HCT116 (cell line): ENCODE data around the gene KIF7. TPM values are rescaled to one million over a fixed set of nuclear protein-coding genes. Genes with fewer than 3 reads are reported as not detected.

Experiments
- ATAC-seq: fragments of 200-7000 bp; cut with Tn5 transposase; 2 replicates; pipeline ENCODE4 v1.9.1; 2020; ENCODE audit warnings: mild to moderate bottlenecking, moderate library complexity
- BruUV-seq: library from RNA; stranded (reverse); fragments of 400-500 nt; replicated peaks from 2 replicates; lab custom pipeline; 2021; lab: Mats Ljungman, UMichigan
- CTCF ChIA-PET: fragments of 300-600 bp; sonication (Branson Sonifier 250); formaldehyde crosslinking; loops from one replicate; lab custom pipeline; 2021; ENCODE audit warnings: antibody characterized with exemption; lab: Charles Lee
- POLR2A ChIA-PET: fragments of 300-600, 350-600 bp; sonication (Branson Sonifier 250); formaldehyde crosslinking; loops from one replicate; lab custom pipeline; 2021; ENCODE audit warnings: antibody characterized with exemption; lab: Charles Lee
- RAD21 ChIA-PET, 2 experiments: fragments of 300-600 bp; sonication (Branson Sonifier 250); formaldehyde crosslinking; loops; one replicate each; lab custom pipeline; 2023; ENCODE audit warnings: low total read pairs in 2 of 2; ENCODE audit not compliant: uncharacterized antibody in 2 of 2, unreplicated experiment in 2 of 2, low non-redundant PET in 1 of 2; lab: Charles Lee
- DNase-seq: peaks from one replicate; pipeline ENCODE4 v3.0.0-alpha.2; 2010; ENCODE audit warnings: low read depth, low spot score
- H2AFZ ChIP-seq: fragments of 200-600 bp; shearing (Covaris generic), sonication (generic); 2 replicates; pipeline ENCODE4 v1.6.1; 2017; ENCODE audit warnings: low read depth, mixed run types, mixed read lengths, antibody characterized with exemption, low read length; ENCODE audit not compliant: poor library complexity, severe bottlenecking
- H3K27ac ChIP-seq: 2 replicates; pipeline ENCODE4 v1.5.1; 2012; ENCODE audit warnings: low read depth, low read length
- H3K27me3 ChIP-seq: fragments of 200-600 bp; sonication (generic); 2 replicates; pipeline ENCODE4 v1.6.1; 2016; ENCODE audit warnings: mixed run types, low read length, mixed read lengths; ENCODE audit not compliant: insufficient read depth
- H3K36me3 ChIP-seq, 2 experiments: fragments of 200-500 bp in 1 of 2; fragments of 200-600 bp in 1 of 2; sonication (Bioruptor generic) in 1 of 2; sonication (generic) in 1 of 2; 2 replicates each; pipeline versions ENCODE4 v1.5.1 to v1.6.1; 2014 to 2016; ENCODE audit warnings: low read length in 2 of 2, inconsistent platforms in 1 of 2, mixed read lengths in 1 of 2, mixed run types in 1 of 2; ENCODE audit not compliant: insufficient read depth in 2 of 2, control insufficient read depth in 1 of 2
- H3K4me1 ChIP-seq, 2 experiments: fragments of 200-600 bp in 1 of 2; sonication (generic) in 1 of 2; 2 replicates each; pipeline versions ENCODE4 v1.5.1 to v1.6.1; 2012 to 2017; ENCODE audit warnings: low read length in 2 of 2, inconsistent platforms in 1 of 2, mild to moderate bottlenecking in 1 of 2, mixed read lengths in 1 of 2, mixed run types in 1 of 2, moderate library complexity in 1 of 2; ENCODE audit not compliant: insufficient read depth in 2 of 2, control insufficient read depth in 1 of 2
- H3K4me2 ChIP-seq: fragments of 200-600 bp; sonication (generic); 2 replicates; pipeline ENCODE4 v1.6.1; 2017; ENCODE audit warnings: mixed run types, low read length, mixed read lengths
- H3K4me3 ChIP-seq, 2 experiments: fragments of 200-600 bp in 1 of 2; sonication (generic) in 1 of 2; replicated peaks in 1 of 2; 2 replicates each; pipeline ENCODE4 v1.5.1; 2011 to 2016; ENCODE audit warnings: low read length in 2 of 2, control low read depth in 1 of 2, low read depth in 1 of 2, mild to moderate bottlenecking in 1 of 2, mixed read lengths in 1 of 2, mixed run types in 1 of 2
- H3K79me2 ChIP-seq: fragments of 200-600 bp; sonication (generic); 2 replicates; pipeline ENCODE4 v1.6.1; 2017; ENCODE audit warnings: mild to moderate bottlenecking, mixed run types, low read length, moderate library complexity, mixed read lengths; ENCODE audit not compliant: insufficient read depth
- H3K9ac ChIP-seq: fragments of 200-600 bp; sonication (generic); 2 replicates; pipeline ENCODE4 v1.6.1; 2016; ENCODE audit warnings: low read length, mixed read lengths
- H3K9me2 ChIP-seq: fragments of 200-600 bp; sonication (generic), shearing (Covaris generic); 2 replicates; pipeline ENCODE4 v1.6.1; 2017; ENCODE audit warnings: mixed run types, mild to moderate bottlenecking, moderate library complexity; ENCODE audit not compliant: insufficient read depth
- H3K9me3 ChIP-seq, 2 experiments: fragments of 200-500 bp in 1 of 2; fragments of 200-600 bp in 1 of 2; sonication (Bioruptor generic) in 1 of 2; sonication (generic) in 1 of 2; 2 replicates each; pipeline ENCODE4 v1.6.1; 2014 to 2017; ENCODE audit warnings: low read length in 2 of 2, mixed read lengths in 2 of 2, inconsistent platforms in 1 of 2, low read depth in 1 of 2, mild to moderate bottlenecking in 1 of 2, mixed run types in 1 of 2, moderate library complexity in 1 of 2; ENCODE audit not compliant: control insufficient read depth in 1 of 2, insufficient read depth in 1 of 2
- H4K20me1 ChIP-seq: fragments of 200-600 bp; sonication (generic), shearing (Covaris generic); 2 replicates; pipeline ENCODE4 v1.6.1; 2017; ENCODE audit warnings: mixed run types, mild to moderate bottlenecking, moderate library complexity; ENCODE audit not compliant: insufficient read depth
- CBX3 ChIP-seq: IDR thresholded peaks from 2 replicates; pipeline ENCODE4 v1.6.1; 2012; ENCODE audit warnings: low read depth
- EGR1 ChIP-seq: IDR thresholded peaks from 2 replicates; pipeline ENCODE4 v1.6.1; 2012; ENCODE audit warnings: low read depth
- ELF1 ChIP-seq: IDR thresholded peaks from 2 replicates; pipeline ENCODE4 v1.6.1; 2012; ENCODE audit warnings: low read depth, borderline replicate concordance
- EZH2phosphoT487 ChIP-seq: fragments of 200-600 bp; IDR thresholded peaks from 2 replicates; pipeline ENCODE4 v1.6.1; 2018; ENCODE audit warnings: antibody characterized with exemption, borderline replicate concordance
- FOSL1 ChIP-seq: IDR thresholded peaks from 2 replicates; pipeline ENCODE4 v1.6.1; 2012; ENCODE audit warnings: low read depth
- JUND ChIP-seq: IDR thresholded peaks from 2 replicates; pipeline ENCODE4 v1.6.1; 2012
- POLR2A ChIP-seq: IDR thresholded peaks from 2 replicates; pipeline ENCODE4 v1.7.0; 2011; ENCODE audit warnings: borderline replicate concordance; ENCODE audit not compliant: insufficient read depth, insufficient read length; ENCODE audit errors: extremely low read depth
- POLR2AphosphoS5 ChIP-seq: IDR thresholded peaks from 2 replicates; pipeline ENCODE4 v1.6.1; 2011; ENCODE audit warnings: mild to moderate bottlenecking, low read depth, low read length, moderate library complexity
- RAD21 ChIP-seq: IDR thresholded peaks from 2 replicates; pipeline ENCODE4 v1.6.1; 2012; ENCODE audit warnings: low read depth, mild to moderate bottlenecking
- SIN3A ChIP-seq: IDR thresholded peaks from 2 replicates; pipeline ENCODE4 v1.6.1; 2012; ENCODE audit warnings: low read depth
- SRF ChIP-seq: IDR thresholded peaks from 2 replicates; pipeline ENCODE4 v1.6.1; 2012; ENCODE audit warnings: low read depth
- TCF7L2 ChIP-seq: IDR thresholded peaks from 2 replicates; pipeline ENCODE4 v1.7.0; 2011; ENCODE audit warnings: borderline replicate concordance, inconsistent platforms; ENCODE audit not compliant: insufficient read depth, insufficient read length; ENCODE audit errors: extremely low read depth
- YY1 ChIP-seq: IDR thresholded peaks from 2 replicates; pipeline ENCODE4 v1.6.1; 2011; ENCODE audit warnings: low read length, low read depth, moderate library complexity, mild to moderate bottlenecking; ENCODE audit not compliant: insufficient replicate concordance; ENCODE audit errors: extremely low read depth
- ZNF274 ChIP-seq: fragments of 200-500 bp; sonication (Bioruptor generic); IDR thresholded peaks from 2 replicates; pipeline ENCODE4 v1.6.1; 2014; ENCODE audit warnings: mild to moderate bottlenecking, low read depth, low read length, inconsistent platforms
- intact Hi-C: fragments of 100-400 bp; cut with micrococcal nuclease; formaldehyde crosslinking; loops from 2 replicates; pipeline ENCODE4 v1.10.0; 2022
- total RNA-seq: library from RNA; stranded (reverse); gene quantifications from one replicate; pipeline ENCODE4 v1.2.1, GENCODE V29; 2021; ENCODE audit not compliant: unreplicated experiment
- TF ChIP-seq, protein P1 (sequence below): IDR thresholded peaks from 2 replicates; pipeline ENCODE4 v1.6.1; 2012; ENCODE audit warnings: low read depth
- TF ChIP-seq, protein P2 (sequence below), 3 experiments: fragments of 200-600 bp in 1 of 3; sonication (generic) in 1 of 3; IDR thresholded peaks in 2 of 3; conservative IDR thresholded peaks in 1 of 3; 2 replicates each; pipeline ENCODE4 v1.5.1; 2012 to 2017; ENCODE audit warnings: low read depth in 2 of 3, low read length in 2 of 3, antibody characterized with exemption in 1 of 3, borderline replicate concordance in 1 of 3, control low read depth in 1 of 3, mild to moderate bottlenecking in 1 of 3, mixed read lengths in 1 of 3, mixed run types in 1 of 3, moderate library complexity in 1 of 3; ENCODE audit not compliant: insufficient read depth in 1 of 3

KIF7 gene
- total RNA-seq, 1 experiment from 2014 or later = 0.12 TPM

DNA sequence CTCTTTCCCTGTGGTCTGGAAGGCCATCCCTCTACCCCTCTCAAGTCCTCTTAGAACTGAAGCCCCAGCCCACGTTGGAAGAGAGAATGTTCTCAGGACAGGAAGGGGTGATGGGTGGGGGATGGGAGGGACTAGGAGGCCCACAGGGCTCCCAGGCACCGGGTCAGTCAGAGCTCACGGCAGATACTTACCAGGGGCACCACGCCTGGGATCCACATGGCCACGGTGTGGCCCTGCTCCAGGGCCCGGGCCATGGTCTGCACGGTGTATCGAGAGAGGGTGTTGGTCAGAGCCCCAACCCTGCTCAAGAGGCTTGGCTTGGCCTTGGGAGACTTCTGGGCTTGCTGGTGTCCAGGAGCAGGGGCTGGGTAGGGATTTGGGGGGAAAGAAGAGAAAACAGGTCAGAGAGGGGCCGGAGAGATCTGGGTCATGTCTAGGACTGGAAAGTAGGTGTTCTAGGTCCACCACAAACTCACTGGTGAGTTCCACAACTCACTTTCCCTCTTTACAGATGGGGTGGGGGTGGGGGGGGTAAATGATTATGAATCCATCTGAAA is 14.1 kb upstream of the KIF7 start:
- TF ChIP-seq YY1 (no peak), EZH2phosphoT487 (no peak), SIN3A (no peak)
- ChIA-PET POLR2A (no interaction called here), CTCF (no interaction called here), RAD21 (no interaction called here)
- no peak overlapping the region for H3K4me2 ChIP-seq
- H3K4me3 ChIP-seq = no peak overlapping the region
- BruUV-seq = no TSS peak
- H2AFZ ChIP-seq = no peak overlapping the region
- H3K36me3 ChIP-seq = no peaks in the 10 kb centered on the region
- no peaks in the 10 kb centered on the region for H3K27me3 ChIP-seq
- DNase-seq (no peak), ATAC-seq (no peak)
- H3K9ac ChIP-seq = no peak overlapping the region
- no peak overlapping the region for H3K27ac ChIP-seq
- no peaks in the 10 kb centered on the region for H3K4me1 ChIP-seq
- H3K9me3 ChIP-seq = no peaks in the 10 kb centered on the region
- intact Hi-C loops = no loop called here
- H4K20me1 ChIP-seq = no peaks in the 10 kb centered on the region
- H3K79me2 ChIP-seq = no peaks in the 10 kb centered on the region
- H3K9me2 ChIP-seq = no peaks in the 10 kb centered on the region

DNA sequence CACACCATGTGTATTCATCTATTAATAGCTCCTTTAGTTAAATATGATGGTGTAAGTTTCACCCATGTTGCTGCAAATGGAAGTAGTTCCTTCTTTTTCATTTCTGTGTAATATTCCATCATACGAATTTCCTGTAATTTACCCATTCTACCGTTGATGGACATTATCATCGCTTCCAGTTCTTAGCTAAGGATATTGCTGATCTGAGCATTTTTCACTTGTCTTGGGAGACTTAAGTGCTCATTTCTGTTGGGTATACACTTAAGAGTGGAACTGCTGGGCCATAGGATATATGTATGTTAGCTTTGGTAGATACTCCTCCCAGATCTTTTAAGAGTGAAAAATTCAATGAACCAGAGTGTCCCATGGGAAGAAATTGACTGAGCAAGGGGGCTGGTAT is 12.9 kb upstream of the KIF7 start:
- no peaks in the 10 kb centered on the region for H4K20me1 ChIP-seq
- no peak for DNase-seq
- no peak overlapping the region for H2AFZ ChIP-seq
- RAD21 ChIA-PET = no interaction called here
- no peak for ATAC-seq
- CTCF ChIA-PET = no interaction called here
- H3K9me2 ChIP-seq = no peaks in the 10 kb centered on the region
- no peaks in the 10 kb centered on the region for H3K9me3 ChIP-seq
- H3K9ac ChIP-seq = no peak overlapping the region
- BruUV-seq = no TSS peak
- POLR2A ChIA-PET = no interaction called here
- intact Hi-C loops = no loop called here
- H3K4me2 ChIP-seq = no peak overlapping the region
- H3K36me3 ChIP-seq = no peaks in the 10 kb centered on the region
- H3K4me3 ChIP-seq = no peak overlapping the region
- H3K4me1 ChIP-seq = peaks cover 0 to 2% of the 10 kb centered on the region in 2 experiments; a peak in 1 of 4 replicates
- H3K79me2 ChIP-seq = no peaks in the 10 kb centered on the region
- H3K27me3 ChIP-seq = no peaks in the 10 kb centered on the region
- no peak overlapping the region for H3K27ac ChIP-seq
- no peak for TF ChIP-seq POLR2AphosphoS5
- TF ChIP-seq SRF = no peak
- no peak for TF ChIP-seq TCF7L2
- TF ChIP-seq EGR1 = no peak
- no peak for TF ChIP-seq ELF1
- TF ChIP-seq POLR2A = no peak
- no peak for TF ChIP-seq RAD21
- TF ChIP-seq, protein P1, sequence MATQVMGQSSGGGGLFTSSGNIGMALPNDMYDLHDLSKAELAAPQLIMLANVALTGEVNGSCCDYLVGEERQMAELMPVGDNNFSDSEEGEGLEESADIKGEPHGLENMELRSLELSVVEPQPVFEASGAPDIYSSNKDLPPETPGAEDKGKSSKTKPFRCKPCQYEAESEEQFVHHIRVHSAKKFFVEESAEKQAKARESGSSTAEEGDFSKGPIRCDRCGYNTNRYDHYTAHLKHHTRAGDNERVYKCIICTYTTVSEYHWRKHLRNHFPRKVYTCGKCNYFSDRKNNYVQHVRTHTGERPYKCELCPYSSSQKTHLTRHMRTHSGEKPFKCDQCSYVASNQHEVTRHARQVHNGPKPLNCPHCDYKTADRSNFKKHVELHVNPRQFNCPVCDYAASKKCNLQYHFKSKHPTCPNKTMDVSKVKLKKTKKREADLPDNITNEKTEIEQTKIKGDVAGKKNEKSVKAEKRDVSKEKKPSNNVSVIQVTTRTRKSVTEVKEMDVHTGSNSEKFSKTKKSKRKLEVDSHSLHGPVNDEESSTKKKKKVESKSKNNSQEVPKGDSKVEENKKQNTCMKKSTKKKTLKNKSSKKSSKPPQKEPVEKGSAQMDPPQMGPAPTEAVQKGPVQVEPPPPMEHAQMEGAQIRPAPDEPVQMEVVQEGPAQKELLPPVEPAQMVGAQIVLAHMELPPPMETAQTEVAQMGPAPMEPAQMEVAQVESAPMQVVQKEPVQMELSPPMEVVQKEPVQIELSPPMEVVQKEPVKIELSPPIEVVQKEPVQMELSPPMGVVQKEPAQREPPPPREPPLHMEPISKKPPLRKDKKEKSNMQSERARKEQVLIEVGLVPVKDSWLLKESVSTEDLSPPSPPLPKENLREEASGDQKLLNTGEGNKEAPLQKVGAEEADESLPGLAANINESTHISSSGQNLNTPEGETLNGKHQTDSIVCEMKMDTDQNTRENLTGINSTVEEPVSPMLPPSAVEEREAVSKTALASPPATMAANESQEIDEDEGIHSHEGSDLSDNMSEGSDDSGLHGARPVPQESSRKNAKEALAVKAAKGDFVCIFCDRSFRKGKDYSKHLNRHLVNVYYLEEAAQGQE = no peak
- TF ChIP-seq ZNF274 = no peak
- TF ChIP-seq, protein P2, sequence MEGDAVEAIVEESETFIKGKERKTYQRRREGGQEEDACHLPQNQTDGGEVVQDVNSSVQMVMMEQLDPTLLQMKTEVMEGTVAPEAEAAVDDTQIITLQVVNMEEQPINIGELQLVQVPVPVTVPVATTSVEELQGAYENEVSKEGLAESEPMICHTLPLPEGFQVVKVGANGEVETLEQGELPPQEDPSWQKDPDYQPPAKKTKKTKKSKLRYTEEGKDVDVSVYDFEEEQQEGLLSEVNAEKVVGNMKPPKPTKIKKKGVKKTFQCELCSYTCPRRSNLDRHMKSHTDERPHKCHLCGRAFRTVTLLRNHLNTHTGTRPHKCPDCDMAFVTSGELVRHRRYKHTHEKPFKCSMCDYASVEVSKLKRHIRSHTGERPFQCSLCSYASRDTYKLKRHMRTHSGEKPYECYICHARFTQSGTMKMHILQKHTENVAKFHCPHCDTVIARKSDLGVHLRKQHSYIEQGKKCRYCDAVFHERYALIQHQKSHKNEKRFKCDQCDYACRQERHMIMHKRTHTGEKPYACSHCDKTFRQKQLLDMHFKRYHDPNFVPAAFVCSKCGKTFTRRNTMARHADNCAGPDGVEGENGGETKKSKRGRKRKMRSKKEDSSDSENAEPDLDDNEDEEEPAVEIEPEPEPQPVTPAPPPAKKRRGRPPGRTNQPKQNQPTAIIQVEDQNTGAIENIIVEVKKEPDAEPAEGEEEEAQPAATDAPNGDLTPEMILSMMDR (IDR thresholded peaks at IDR 0.05 in 2 of 3, conservative IDR thresholded peaks at IDR 0.05 in 1 of 3; ENCODE audit: borderline replicate concordance in 1 of 3, insufficient read depth in 1 of 3, low read depth in 2 of 3, low read length in 2 of 3) = no peak
- TF ChIP-seq FOSL1 = no peak
- TF ChIP-seq SIN3A = no peak
- no peak for TF ChIP-seq JUND
- no peak for TF ChIP-seq CBX3
